Measurements from ENCODE around the gene CTIF.

Gene CTIF

DNA sequence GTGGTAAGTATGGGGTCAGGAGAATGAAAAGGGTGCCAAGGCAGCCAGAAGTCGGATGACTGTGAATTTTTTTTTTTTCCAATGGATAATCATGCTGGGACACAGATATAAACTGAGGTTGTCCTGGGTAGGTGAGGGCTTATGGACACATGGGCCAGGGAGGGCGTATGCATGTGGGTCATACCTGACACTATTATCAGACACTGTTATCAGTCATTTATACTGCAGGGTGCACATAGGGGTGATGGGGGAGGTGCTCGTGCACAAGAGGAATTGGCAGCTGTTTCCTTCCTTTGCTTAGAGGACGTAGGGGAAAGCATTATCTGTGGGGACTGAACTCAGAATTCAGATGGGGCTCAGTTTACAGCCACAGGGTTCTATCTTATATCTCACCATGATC is 10.1 kb downstream of the CTIF start:
- peaks cover 8 to 10% of the 10 kb centered on the region in 2 donors for H3K4me1 ChIP-seq (ENCODE audit: control insufficient read depth in 1 of 2, insufficient read depth in 2 of 2, low read length in 2 of 2)
- no peaks in the 10 kb centered on the region for H3K9me3 ChIP-seq (ENCODE audit: control insufficient read depth in 1 of 2, low read length in 2 of 2)
- peaks cover 0 to 2% of the 10 kb centered on the region in 2 donors for H3K36me3 ChIP-seq (ENCODE audit: control insufficient read depth in 1 of 2, insufficient read depth in 2 of 2, low read length in 2 of 2)
- no peak overlapping the region for H3K27ac ChIP-seq (ENCODE audit: low read depth, low read length)
- no peak overlapping the region for H3K4me3 ChIP-seq (ENCODE audit: low read depth in 1 of 2, low read length in 2 of 2)
- H3K9ac ChIP-seq (ENCODE audit: low read depth in 1 of 2, low read length in 2 of 2): no peak overlapping the region
- no peaks in the 10 kb centered on the region for H3K27me3 ChIP-seq (ENCODE audit: control insufficient read depth in 1 of 2, insufficient read depth in 2 of 2, low read length in 2 of 2)

DNA sequence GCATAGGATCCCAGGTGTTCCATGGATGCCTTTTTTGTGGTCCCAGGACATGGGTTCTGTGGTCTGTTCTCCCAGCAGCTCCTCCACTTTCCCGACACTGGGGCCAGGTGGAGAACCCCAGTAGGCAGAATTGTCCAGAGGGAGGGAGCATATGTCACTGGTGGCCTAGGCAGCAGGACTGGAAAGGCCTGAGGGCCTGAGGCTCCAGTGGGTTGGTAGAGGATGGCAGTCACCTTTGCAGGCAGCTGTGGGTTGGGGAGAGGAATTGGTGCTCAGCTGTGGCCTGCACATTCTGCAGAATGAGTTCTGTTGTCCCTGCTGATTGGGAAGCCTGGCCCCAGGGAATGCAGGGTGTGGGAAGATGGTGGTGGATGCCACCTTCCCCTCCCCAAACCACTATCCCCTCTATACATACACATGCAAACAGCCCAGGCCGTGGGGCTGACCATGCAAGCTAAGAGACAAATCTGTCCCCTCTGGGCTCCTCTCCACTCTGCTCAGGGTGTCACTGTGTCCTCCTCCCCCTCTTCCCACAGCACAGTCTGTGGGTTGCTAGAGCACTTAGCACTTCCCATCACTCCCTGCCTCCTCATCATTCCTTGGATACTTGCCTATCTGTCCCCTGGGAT is 11.4 kb downstream of the CTIF start:
- Histone ChIP-seq H3K36me3 (ENCODE audit: control insufficient read depth in 1 of 2, insufficient read depth in 2 of 2, low read length in 2 of 2) (peaks cover 0 to 2% of the 10 kb centered on the region in 2 donors), H3K9ac (ENCODE audit: low read depth in 1 of 2, low read length in 2 of 2) (no peak overlapping the region), H3K4me3 (ENCODE audit: low read depth in 1 of 2, low read length in 2 of 2) (no peak overlapping the region), H3K4me1 (ENCODE audit: control insufficient read depth in 1 of 2, insufficient read depth in 2 of 2, low read length in 2 of 2) (peaks cover 2 to 4% of the 10 kb centered on the region in 2 donors), H3K27me3 (ENCODE audit: control insufficient read depth in 1 of 2, insufficient read depth in 2 of 2, low read length in 2 of 2) (no peaks in the 10 kb centered on the region), H3K9me3 (ENCODE audit: control insufficient read depth in 1 of 2, low read length in 2 of 2) (no peaks in the 10 kb centered on the region), H3K27ac (ENCODE audit: low read depth, low read length) (no peak overlapping the region)

DNA sequence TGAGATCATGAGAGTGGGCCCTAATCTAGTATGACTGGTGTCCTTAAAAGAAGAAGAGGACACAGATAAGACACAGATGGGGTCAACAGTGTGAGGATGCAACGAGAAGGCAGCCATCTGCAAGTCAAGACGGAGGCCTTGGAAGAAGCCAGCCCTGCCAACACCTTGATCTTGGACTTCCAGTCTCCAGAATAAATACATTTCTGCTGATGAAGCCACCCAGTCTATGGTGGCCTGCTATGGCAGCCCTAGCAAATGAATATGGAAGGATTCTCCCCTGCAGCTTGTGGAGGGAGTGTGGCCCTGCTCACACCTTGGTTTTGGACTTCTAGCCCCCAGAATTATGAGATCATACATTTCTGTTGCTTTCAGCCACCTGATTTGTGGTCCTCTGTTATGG is 12.3 kb downstream of the CTIF start:
- H3K9me3 ChIP-seq (ENCODE audit: control insufficient read depth in 1 of 2, low read length in 2 of 2): no peaks in the 10 kb centered on the region
- peaks cover 0 to 3% of the 10 kb centered on the region in 2 donors for H3K4me1 ChIP-seq (ENCODE audit: control insufficient read depth in 1 of 2, insufficient read depth in 2 of 2, low read length in 2 of 2)
- peaks cover 0 to 2% of the 10 kb centered on the region in 2 donors for H3K36me3 ChIP-seq (ENCODE audit: control insufficient read depth in 1 of 2, insufficient read depth in 2 of 2, low read length in 2 of 2)
- no peak overlapping the region for H3K27ac ChIP-seq (ENCODE audit: low read depth, low read length)
- H3K9ac ChIP-seq (ENCODE audit: low read depth in 1 of 2, low read length in 2 of 2): no peak overlapping the region
- H3K4me3 ChIP-seq (ENCODE audit: low read depth in 1 of 2, low read length in 2 of 2): no peak overlapping the region
- no peaks in the 10 kb centered on the region for H3K27me3 ChIP-seq (ENCODE audit: control insufficient read depth in 1 of 2, insufficient read depth in 2 of 2, low read length in 2 of 2)

DNA sequence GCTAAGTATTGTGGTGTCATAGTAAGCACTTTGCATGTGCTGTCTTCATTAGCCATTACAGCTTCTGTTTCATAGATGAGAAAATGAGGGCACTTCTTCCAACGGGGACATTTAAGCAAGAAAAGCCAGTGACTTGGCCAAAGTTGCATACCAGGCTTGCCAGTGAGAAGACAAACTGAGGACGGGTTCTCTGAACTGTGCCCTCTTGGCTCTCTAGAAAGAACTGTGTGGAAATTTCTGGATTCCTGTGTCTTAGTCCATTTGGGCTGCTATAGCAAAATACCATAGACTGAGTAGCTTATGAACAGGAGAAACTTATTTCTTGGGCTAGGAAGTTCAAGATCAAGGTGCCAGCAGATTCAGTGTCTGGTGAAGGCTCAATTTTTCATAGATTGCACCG is 13.3 kb downstream of the CTIF start:
- peaks cover 0 to 3% of the 10 kb centered on the region in 2 donors for H3K4me1 ChIP-seq (ENCODE audit: control insufficient read depth in 1 of 2, insufficient read depth in 2 of 2, low read length in 2 of 2)
- no peaks in the 10 kb centered on the region for H3K27me3 ChIP-seq (ENCODE audit: control insufficient read depth in 1 of 2, insufficient read depth in 2 of 2, low read length in 2 of 2)
- peaks cover 0 to 2% of the 10 kb centered on the region in 2 donors for H3K36me3 ChIP-seq (ENCODE audit: control insufficient read depth in 1 of 2, insufficient read depth in 2 of 2, low read length in 2 of 2)
- H3K9me3 ChIP-seq (ENCODE audit: control insufficient read depth in 1 of 2, low read length in 2 of 2): no peaks in the 10 kb centered on the region
- H3K9ac ChIP-seq (ENCODE audit: low read depth in 1 of 2, low read length in 2 of 2): no peak overlapping the region
- no peak overlapping the region for H3K27ac ChIP-seq (ENCODE audit: low read depth, low read length)
- no peak overlapping the region for H3K4me3 ChIP-seq (ENCODE audit: low read depth in 1 of 2, low read length in 2 of 2)

DNA sequence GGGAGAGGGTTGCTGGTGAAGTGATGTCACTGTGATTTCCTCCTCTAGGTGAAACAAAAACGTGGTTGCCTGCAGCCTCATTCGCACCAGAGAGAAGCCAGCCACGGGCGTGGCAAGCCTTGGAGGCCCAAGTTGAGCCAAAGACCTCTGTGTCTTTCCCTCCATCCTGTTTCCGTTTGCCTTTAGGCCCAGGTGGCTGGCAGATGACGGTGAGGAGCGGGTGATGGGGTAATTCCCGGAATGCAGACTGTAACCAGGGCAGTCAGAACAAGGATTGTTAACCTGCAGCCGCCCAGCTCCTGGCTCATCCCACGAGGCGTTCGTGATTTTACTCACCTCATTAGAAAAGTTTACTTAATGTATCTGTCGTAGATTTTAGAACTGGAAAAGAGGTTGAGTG is 14.4 kb downstream of the CTIF start:
- Histone ChIP-seq H3K9me3 (ENCODE audit: control insufficient read depth in 1 of 2, low read length in 2 of 2) (no peaks in the 10 kb centered on the region), H3K4me3 (ENCODE audit: low read depth in 1 of 2, low read length in 2 of 2) (no peak overlapping the region), H3K36me3 (ENCODE audit: control insufficient read depth in 1 of 2, insufficient read depth in 2 of 2, low read length in 2 of 2) (peaks cover 0 to 2% of the 10 kb centered on the region in 2 donors), H3K27me3 (ENCODE audit: control insufficient read depth in 1 of 2, insufficient read depth in 2 of 2, low read length in 2 of 2) (no peaks in the 10 kb centered on the region), H3K4me1 (ENCODE audit: control insufficient read depth in 1 of 2, insufficient read depth in 2 of 2, low read length in 2 of 2) (peaks cover 0 to 3% of the 10 kb centered on the region in 2 donors), H3K9ac (ENCODE audit: low read depth in 1 of 2, low read length in 2 of 2) (no peak overlapping the region), H3K27ac (ENCODE audit: low read depth, low read length) (no peak overlapping the region)

DNA sequence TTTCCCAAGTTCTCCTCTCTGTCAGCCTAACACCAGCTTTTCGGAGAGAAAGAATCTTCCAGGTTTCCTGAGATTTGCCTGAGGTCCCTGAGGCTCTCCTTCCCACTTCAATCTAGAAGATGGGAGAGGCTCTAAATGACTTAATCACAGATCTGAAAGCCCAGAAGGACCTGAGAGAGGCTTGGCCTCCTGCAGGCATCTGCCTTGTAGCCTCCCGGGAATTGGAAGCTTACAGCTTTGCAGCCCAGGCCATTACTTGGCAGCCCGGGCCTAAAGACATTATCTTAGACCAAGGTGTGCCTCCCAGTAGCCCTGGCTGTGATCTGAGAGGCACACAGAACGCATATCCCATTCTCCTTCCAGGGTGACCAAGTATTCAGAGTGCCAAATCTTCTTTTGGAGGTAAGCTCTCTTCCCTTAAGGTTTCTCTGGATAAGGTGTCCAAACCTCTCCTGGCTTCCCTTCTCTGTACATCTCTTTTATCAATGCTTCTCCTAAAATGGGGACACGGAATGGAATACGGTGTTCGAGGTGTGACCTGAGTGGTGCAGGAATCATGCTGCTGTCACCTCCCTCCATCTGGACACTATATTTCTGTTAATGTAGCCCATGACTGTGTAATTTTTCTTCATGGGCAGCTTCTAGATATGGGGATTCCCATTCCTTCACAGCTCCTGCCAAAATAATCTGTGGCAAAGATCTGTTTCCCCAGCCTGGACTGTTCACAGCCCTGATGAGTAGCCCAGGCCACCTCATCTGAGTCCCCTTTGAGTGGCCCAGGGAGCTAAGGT is 16.0 kb downstream of the CTIF start:
- Histone ChIP-seq H3K4me1 (ENCODE audit: control insufficient read depth in 1 of 2, insufficient read depth in 2 of 2, low read length in 2 of 2) (no peaks in the 10 kb centered on the region), H3K4me3 (ENCODE audit: low read depth in 1 of 2, low read length in 2 of 2) (no peak overlapping the region), H3K9ac (ENCODE audit: low read depth in 1 of 2, low read length in 2 of 2) (no peak overlapping the region), H3K27me3 (ENCODE audit: control insufficient read depth in 1 of 2, insufficient read depth in 2 of 2, low read length in 2 of 2) (no peaks in the 10 kb centered on the region), H3K36me3 (ENCODE audit: control insufficient read depth in 1 of 2, insufficient read depth in 2 of 2, low read length in 2 of 2) (peaks cover 0 to 2% of the 10 kb centered on the region in 2 donors), H3K27ac (ENCODE audit: low read depth, low read length) (no peak overlapping the region), H3K9me3 (ENCODE audit: control insufficient read depth in 1 of 2, low read length in 2 of 2) (peaks cover 0 to 4% of the 10 kb centered on the region in 2 donors)

DNA sequence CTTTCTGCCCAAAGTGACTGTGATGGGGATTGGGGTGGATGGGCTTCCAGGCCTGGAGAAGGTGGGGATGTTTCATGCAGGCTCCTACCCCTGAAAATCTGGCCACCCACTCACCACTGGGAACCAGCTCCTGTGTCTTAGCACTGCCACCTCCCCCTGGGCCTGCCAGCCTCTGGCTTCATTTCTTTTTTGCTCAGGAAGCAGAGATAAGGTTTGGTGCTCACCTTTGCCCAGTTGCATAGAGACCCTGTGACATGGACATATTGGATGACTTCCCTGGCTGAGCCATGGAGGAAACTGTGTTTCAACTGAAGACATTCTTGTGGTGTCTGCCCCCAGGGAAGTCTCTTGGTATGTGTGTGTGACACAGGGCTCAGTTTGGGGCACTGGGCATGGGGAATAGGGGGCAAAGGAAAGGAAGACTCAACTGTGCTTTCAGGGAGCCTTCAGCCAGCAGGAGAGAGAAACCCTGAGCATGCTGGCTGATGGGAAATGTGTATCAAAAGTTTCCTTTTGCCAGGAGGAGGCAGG is 16.7 kb downstream of the CTIF start:
- peaks cover 0 to 4% of the 10 kb centered on the region in 2 donors for H3K9me3 ChIP-seq (ENCODE audit: control insufficient read depth in 1 of 2, low read length in 2 of 2)
- H3K9ac ChIP-seq (ENCODE audit: low read depth in 1 of 2, low read length in 2 of 2): no peak overlapping the region
- H3K36me3 ChIP-seq (ENCODE audit: control insufficient read depth in 1 of 2, insufficient read depth in 2 of 2, low read length in 2 of 2): peaks cover 0 to 2% of the 10 kb centered on the region in 2 donors

DNA sequence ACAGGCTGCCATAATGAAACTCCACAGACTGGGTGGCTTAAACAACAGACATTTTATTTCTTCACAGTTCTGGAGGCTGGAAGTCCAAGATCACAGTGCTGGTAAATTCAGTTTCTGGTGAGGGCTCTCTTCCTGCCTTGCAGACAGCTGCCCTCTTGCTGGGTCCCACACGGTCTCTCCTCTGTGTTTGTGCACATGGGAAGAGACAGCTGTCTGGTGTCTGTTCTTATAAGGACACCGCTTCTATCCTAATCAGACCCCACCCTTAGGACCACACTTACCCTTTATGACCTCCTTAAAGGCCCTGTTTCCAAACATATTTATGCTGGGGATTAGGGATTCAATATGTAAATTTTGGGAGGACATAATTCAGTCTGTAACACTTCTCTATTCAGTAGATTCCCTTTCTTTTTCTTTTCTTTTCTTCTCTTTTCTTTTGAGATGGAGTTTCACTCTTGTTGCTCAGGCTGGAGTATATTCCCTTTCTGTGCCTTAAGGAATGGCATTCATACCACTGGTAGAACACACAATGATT is 18.9 kb downstream of the CTIF start:
- Histone ChIP-seq H3K9me3 (ENCODE audit: control insufficient read depth in 1 of 2, low read length in 2 of 2) (peaks cover 0 to 4% of the 10 kb centered on the region in 2 donors), H3K27me3 (ENCODE audit: control insufficient read depth in 1 of 2, insufficient read depth in 2 of 2, low read length in 2 of 2) (no peaks in the 10 kb centered on the region), H3K4me3 (ENCODE audit: low read depth in 1 of 2, low read length in 2 of 2) (no peak overlapping the region), H3K9ac (ENCODE audit: low read depth in 1 of 2, low read length in 2 of 2) (no peak overlapping the region), H3K27ac (ENCODE audit: low read depth, low read length) (no peak overlapping the region), H3K36me3 (ENCODE audit: control insufficient read depth in 1 of 2, insufficient read depth in 2 of 2, low read length in 2 of 2) (no peaks in the 10 kb centered on the region), H3K4me1 (ENCODE audit: control insufficient read depth in 1 of 2, insufficient read depth in 2 of 2, low read length in 2 of 2) (peaks cover 0 to 4% of the 10 kb centered on the region in 2 donors)

More for the DNA sequence above, 16.7 kb downstream of the CTIF start:
- Histone ChIP-seq H3K27me3 (ENCODE audit: control insufficient read depth in 1 of 2, insufficient read depth in 2 of 2, low read length in 2 of 2) (no peaks in the 10 kb centered on the region), H3K4me3 (ENCODE audit: low read depth in 1 of 2, low read length in 2 of 2) (no peak overlapping the region), H3K27ac (ENCODE audit: low read depth, low read length) (no peak overlapping the region), H3K4me1 (ENCODE audit: control insufficient read depth in 1 of 2, insufficient read depth in 2 of 2, low read length in 2 of 2) (no peaks in the 10 kb centered on the region)

DNA sequence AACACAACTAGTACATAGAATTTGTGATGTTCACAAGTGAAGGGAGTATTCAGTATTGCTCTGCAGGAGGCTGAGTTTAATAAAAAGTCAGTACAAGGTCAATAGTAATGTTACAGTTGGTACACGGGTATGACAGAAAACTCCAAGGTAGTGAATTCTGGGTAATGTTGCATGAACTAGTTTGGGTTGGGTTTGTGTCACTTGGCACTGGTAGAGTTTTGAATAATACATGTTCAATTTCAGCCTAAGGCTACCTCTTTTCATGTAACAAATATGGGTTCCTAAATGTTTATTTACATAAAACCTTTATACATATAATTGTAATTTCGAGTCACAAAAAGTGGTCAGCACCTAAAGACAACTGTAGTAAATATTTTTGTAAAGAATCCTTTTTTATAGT is 19.4 kb downstream of the CTIF start:
- no peak overlapping the region for H3K27ac ChIP-seq (ENCODE audit: low read depth, low read length)
- H3K4me1 ChIP-seq (ENCODE audit: control insufficient read depth in 1 of 2, insufficient read depth in 2 of 2, low read length in 2 of 2): peaks cover 0 to 4% of the 10 kb centered on the region in 2 donors

DNA sequence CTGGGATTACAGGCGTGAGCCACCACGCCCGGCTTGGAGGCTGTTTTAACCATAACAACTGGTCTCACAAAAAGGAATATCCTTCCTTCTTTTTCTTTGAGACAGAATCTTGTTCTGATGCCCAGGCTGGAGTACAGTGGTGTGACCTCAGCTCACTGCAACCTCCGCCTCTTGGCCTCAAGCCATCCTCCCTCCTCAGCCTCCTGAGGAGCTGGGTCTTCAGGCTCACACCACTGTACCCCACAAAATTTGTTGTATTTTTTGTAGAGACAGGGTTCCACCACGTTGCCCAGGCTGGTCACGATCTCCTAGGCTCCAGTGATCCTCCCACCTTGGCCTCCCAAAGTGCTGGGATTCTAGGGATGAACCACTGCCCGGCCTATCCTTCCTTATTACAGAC is 21.7 kb downstream of the CTIF start:
- Histone ChIP-seq H3K9ac (ENCODE audit: low read depth in 1 of 2, low read length in 2 of 2) (no peak overlapping the region), H3K4me1 (ENCODE audit: control insufficient read depth in 1 of 2, insufficient read depth in 2 of 2, low read length in 2 of 2) (peaks cover 0 to 4% of the 10 kb centered on the region in 2 donors), H3K4me3 (ENCODE audit: low read depth in 1 of 2, low read length in 2 of 2) (no peak overlapping the region), H3K36me3 (ENCODE audit: control insufficient read depth in 1 of 2, insufficient read depth in 2 of 2, low read length in 2 of 2) (no peaks in the 10 kb centered on the region), H3K27me3 (ENCODE audit: control insufficient read depth in 1 of 2, insufficient read depth in 2 of 2, low read length in 2 of 2) (no peaks in the 10 kb centered on the region), H3K27ac (ENCODE audit: low read depth, low read length) (no peak overlapping the region), H3K9me3 (ENCODE audit: control insufficient read depth in 1 of 2, low read length in 2 of 2) (peaks cover 0 to 4% of the 10 kb centered on the region in 2 donors)

More for the DNA sequence above, 19.4 kb downstream of the CTIF start:
- Histone ChIP-seq H3K27me3 (ENCODE audit: control insufficient read depth in 1 of 2, insufficient read depth in 2 of 2, low read length in 2 of 2) (no peaks in the 10 kb centered on the region), H3K9ac (ENCODE audit: low read depth in 1 of 2, low read length in 2 of 2) (no peak overlapping the region), H3K9me3 (ENCODE audit: control insufficient read depth in 1 of 2, low read length in 2 of 2) (peaks cover 0 to 4% of the 10 kb centered on the region in 2 donors), H3K4me3 (ENCODE audit: low read depth in 1 of 2, low read length in 2 of 2) (no peak overlapping the region), H3K36me3 (ENCODE audit: control insufficient read depth in 1 of 2, insufficient read depth in 2 of 2, low read length in 2 of 2) (no peaks in the 10 kb centered on the region)
